GM21367 (cell line): ENCODE data around the gene C9orf153.
"Not testable (repeated sequence)": the region's sequence is repeated elsewhere in the genome, so short reads cannot be mapped to it uniquely, and the experiment has no call there.

Source experiments
- ATAC-seq: cut with Tn5 transposase; IDR thresholded peaks from one replicate; pipeline ENCODE4 v1.9.1; 2021; ENCODE audit not compliant: unreplicated experiment

The C9orf153 gene

DNA sequence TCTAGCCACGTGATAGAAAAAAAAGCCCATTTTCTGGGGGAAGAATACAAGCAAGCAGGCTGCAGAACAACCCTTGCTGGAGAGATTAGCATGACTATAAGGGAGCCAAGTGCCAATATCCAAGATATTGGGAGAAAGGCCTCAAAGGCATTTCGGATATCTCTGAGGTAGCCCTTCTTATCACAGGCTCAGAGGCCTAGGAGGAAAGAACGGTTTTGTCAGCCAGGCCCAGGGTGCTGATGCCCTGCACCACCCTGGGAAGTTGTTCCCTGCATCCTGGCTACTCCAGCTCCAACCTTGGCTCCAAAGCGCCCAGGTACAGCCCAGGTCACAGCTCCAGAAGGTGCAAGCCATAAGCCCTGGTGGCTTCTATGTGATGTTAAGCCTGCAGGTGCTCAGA is 66.4 kb downstream of the C9orf153 start:
- ATAC-seq, result no peak

DNA sequence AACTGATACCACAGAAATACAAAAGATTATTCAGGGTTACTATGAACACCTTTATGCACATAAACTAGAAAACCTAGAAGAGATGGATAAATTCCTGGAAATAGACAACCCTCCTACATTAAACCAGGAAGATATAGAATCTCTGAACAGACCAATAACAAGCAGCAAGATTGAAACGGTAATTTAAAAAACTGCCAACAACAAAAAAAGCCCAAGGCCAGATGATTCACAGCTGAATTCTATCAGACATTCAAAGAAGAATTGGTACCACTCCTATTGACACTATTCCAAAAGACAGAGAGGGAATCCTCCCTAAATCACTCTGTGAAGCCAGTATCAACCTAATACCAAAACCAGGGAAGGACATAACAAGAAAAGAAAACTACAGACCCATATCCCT is 68.8 kb downstream of the C9orf153 start:
- not testable (repeated sequence) for ATAC-seq

DNA sequence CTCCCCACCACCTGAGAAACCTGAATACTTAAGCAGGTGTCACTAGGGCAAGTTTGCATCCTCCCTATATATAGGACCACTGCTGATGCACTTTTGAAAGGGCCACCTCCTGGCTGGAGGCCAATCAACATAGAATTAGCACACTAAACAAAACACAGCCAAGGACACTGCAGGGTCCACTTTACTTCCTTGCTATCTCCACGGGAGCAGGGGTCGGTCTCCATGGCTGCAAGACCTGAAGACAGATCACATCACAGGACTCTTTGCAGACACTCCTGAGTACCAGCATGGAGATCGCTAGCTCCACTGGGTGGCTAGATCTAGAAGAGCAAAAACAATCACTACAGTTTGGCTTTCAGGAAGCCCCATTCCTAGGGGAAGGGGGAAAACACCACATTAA is 72.3 kb downstream of the C9orf153 start:
- ATAC-seq, result no peak

DNA sequence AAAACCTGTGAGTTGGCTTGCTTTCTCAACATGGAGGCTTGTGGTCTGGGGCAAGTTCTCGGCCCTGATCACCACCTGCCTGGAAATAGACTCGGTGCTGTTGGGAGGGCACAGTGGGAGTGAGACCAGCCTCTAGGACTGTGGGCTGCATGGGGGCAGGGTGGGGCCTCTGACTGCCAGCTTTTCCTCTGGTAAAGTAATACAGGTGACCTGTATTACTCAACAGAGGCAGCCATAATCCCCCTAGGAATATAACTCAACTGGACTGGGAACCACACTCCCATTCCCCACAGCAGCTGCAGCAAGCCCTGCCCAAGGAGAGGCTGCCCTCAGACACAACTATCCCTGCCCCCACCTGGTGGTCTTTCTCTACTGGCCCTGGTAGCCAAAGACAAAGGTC is 72.8 kb downstream of the C9orf153 start:
- ATAC-seq, result no peak

DNA sequence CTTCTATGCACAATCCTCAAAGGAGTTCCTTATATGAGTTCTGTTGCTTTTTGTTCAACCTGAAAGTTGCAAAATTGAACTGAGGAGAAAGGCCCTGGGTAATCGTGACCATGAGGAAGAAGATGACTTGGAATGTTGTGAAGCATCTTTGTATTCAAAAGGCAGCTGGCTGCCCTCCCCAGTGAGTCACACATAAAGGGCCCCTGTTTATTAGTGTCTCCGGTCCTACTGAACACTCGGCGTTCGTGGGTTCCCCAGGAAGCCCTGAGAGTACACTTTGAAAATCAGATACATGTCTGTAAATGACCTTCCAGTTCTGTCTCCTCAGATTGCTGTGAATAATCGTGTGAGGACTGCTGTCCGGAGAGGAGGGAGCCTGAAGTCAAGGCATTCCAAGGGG is 73.6 kb downstream of the C9orf153 start:
- ATAC-seq, result no peak

DNA sequence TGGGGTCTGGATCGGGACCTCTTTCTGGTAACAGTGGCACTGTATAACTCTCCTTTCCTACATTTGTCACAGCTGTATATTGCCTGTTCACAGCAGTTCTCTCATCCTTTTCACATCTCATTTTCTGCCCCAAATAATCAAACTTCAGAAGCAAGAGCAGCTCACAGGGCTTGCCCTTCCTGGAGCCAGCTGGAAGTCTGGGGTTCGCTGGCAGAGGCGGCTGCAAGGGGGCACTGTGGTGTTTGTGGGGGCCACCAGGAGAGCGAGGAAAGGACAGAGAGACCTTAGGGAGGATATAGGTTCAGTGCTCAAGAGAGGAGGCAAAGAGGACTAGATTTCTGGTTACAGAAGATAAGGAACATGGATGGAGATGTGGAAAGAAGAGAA is 75.3 kb downstream of the C9orf153 start:
- ATAC-seq, result no peak

DNA sequence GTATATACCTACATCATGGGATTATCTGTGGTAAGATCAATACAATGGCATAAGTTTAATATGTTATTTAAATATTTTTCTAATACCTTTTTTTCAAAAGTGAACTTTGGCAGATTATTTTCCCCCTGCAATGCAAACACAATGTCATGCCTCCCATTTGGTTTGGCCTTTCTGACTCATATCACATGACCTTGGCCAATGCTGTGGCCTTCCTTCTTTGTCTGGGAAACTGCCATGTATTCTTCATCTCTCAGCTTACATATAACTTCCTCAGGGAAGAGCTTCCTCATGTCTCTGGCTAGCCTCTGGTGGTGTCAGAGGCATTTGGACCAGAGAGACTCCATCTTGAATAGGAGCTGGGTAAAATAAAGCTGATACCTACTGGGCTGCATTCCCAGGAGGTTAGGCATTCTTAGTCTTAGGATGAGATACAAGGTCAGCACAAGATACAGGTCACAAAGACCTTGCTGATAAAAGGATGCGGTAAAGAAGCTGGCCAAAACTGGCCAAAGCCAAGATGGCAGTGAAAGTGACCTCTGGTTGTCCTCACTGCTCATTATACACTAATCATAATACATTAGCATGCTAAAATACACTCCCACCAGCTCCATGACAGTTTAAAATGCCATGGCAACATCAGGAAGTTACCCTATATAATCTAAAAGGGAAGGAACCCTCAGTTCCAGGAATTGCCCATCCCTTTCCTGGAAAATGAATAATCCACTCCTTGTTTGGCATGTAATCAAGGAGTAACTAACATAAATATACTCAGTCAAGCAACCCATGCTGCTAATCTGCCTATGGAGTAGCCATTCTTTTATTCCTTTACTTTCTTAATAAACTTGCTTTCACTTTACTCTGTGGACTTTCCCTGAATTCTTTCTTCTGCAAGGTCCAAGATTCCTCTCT is 76.0 kb downstream of the C9orf153 start:
- ATAC-seq, result no peak

DNA sequence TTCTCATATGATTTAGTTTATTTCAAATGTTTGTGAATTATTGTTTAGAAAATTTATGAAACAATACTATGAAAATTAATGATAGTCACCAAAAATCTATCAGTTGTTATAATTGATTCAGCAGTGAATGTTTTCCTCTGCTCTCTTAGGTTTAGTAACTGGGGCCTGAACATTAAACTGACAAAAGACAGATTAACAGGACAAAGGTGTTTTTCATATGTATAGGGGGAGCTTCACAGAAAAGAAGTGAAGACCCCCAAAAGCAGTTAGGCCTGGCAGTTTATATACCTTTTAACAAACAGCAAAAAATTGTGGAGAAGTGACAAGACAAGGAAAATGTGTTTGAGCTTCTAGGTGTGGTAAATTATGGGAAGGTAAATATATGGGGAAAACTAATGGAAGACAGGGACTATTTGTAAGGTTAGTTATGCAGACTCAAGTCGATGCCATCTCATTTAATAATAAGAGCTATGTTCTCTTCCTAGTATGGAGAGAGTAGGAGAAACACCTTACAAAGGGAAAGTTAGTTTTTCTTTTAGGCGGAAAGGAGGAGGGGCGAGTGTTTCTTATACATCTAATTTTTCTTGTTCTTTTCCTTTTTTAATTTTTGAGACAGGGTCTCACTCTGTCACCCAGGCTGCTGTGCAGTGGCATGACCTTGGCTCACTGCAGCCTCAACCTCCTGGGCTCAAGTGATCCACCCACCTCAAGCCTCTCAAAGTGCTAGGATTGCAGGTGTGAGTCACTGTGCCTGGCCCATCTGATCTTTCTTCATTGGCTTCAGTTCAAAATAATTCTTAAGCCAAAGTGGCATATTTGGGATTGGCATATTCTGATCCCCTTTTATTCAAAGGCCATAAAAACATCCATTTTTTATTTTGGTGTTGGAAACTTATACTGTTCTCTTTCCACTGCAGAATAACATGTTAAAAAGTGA is 77.8 kb downstream of the C9orf153 start:
- ATAC-seq, result no peak

DNA sequence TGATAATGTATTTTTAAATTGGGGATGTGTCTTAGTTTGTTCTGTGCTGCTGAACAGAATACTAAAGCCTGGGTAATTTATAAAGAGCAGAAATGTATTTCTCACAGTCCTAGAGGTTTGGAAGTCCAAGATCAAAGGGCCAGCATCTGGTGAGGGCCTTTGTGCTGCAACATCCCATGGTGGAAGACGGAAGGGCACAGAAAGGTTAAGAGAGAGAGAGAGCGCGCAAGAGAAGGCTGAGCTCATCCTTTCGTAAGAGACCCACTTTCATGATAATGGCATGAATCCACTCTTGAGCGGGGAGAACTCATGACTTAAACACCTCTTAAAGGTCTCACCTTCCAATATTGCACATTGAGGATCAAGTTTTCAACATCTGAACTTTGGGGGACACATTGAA is 81.0 kb downstream of the C9orf153 start:
- ATAC-seq, result no peak

DNA sequence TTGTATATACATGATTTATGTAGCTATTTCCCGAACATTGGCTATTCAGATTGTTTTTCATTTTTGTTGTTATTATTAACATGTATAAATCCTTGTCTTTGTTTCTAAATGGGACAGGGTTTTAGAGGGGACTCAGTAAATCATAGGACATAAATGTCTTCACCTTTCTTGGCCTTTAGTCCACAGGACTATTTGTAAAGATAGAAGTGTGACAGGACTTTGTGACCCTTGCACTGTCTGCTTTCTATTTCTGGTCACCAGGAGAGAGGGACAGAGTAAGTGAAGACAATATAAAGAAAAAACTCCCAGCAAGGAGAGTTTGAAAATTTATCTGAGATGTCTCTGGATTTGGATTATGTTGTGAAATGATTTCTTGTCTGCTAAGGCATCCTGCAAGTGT is 81.5 kb downstream of the C9orf153 start:
- no peak for ATAC-seq

DNA sequence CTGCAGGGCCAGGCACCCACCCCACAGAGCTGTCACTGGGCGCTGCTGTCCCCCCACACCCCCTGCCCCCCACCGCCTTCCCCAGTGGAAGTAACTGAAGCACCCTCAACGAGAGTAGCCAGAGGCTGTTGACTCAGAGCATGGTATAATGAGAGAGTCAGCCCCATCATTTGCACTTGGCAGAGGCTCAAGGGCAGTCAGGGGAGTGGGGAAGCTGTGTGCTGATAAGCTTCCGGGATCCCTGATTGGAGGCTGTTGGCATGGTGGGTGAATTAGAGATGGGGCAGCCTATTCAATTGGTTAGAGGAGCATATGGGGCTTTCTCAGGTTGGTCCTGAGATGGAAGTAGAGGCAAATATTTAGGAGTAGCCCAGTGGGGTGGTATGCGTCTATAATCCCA is 83.0 kb downstream of the C9orf153 start:
- no peak for ATAC-seq

DNA sequence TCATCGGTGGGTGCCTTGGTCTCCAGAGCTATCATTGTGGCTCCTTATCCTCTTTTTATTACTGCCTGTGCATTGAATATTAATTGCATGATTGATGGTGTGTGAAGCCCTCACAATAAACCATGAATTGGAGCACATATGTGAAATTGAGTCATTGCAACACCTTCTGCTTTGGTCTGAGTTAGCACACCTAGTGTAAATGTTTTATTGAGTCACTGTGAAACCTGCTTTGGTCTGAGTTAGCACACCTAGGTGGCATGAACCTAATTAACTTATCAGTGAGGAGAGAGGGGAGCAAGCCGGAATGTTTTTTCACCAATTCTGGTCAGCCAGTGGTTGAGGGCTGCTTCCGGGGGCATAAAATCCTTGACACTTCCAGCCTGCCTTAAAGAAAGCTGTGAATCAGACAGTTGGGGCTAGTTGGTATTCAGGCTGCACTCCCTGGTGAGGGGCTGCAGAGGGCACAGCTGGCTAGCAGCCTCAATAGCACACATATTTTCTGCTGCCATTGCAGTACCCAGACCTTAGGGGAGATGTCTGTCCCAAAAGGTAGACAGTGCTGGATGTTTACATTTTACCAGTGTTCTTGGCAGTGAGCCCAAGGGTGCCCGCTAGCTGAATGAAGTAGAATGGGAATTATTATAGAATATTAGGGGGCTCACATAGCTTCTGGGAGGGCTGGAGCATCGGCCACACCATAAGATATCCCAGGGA is 83.6 kb downstream of the C9orf153 start:
- ATAC-seq, result no peak

DNA sequence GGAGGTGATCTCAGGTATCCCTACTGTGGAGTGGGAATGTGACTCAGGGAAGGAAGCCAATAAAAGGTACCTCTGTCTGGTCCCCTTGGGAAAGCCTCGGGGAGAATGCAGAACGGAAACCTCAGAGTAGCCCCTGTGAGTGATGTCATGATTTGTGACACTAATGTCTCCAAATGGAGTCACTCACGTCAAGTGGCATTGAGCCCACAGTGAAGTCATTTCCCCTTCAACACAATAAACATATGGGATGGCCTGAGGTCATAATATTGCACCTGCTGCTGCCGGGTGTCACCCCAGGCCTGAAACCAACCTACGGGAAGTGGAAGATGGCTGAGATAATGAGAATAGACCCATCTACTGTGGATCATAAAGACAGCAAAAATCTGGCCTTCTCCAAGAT is 84.2 kb downstream of the C9orf153 start:
- no peak for ATAC-seq
